CD4-positive, alpha-beta T cell treated with Interleukin-6 for 4 hours (primary cell): Measurements from ENCODE around the gene ANKRD27.
"Not testable (repeated sequence)": the region's sequence is repeated elsewhere in the genome, so short reads cannot be mapped to it uniquely, and the experiment has no call there.

ENCODE experiments used
- DNase-seq: peaks from one replicate; pipeline ENCODE4 v3.0.0-alpha.2; 2020; ENCODE audit warnings: mixed read lengths

Gene ANKRD27

GRCh38 chr19:32652331-32652730, 22.6 kb downstream of the ANKRD27 start:
- DNase-seq = not testable (repeated sequence)

- DNase-seq = no peak
These were observed 23.2 kb downstream of the ANKRD27 start for GRCh38 chr19:32651729-32652140.

GRCh38 chr19:32650671-32651070, 24.3 kb downstream of the ANKRD27 start:
- no peak for DNase-seq

GRCh38 chr19:32649751-32650150, 25.2 kb downstream of the ANKRD27 start:
- no peak for DNase-seq

- no peak for DNase-seq
These were observed 27.6 kb downstream of the ANKRD27 start for GRCh38 chr19:32647361-32647760.

GRCh38 chr19:32646556-32646955, 28.4 kb downstream of the ANKRD27 start:
- DNase-seq = no peak

- peak; percentile 74 for DNase-seq
These were observed 32.2 kb downstream of the ANKRD27 start for GRCh38 chr19:32642771-32643170.

GRCh38 chr19:32638625-32639024, 36.4 kb downstream of the ANKRD27 start:
- no peak for DNase-seq

GRCh38 chr19:32637480-32637879, 37.5 kb downstream of the ANKRD27 start:
- DNase-seq = no peak

- DNase-seq = no peak
These were observed 43.6 kb downstream of the ANKRD27 start for GRCh38 chr19:32631381-32631780.

GRCh38 chr19:32630338-32630737, 44.6 kb downstream of the ANKRD27 start:
- no peak for DNase-seq

GRCh38 chr19:32627714-32628270, 47.2 kb downstream of the ANKRD27 start:
- no peak for DNase-seq

GRCh38 chr19:32626969-32627368, 48.0 kb downstream of the ANKRD27 start:
- no peak for DNase-seq

- no peak for DNase-seq
These were observed 50.6 kb downstream of the ANKRD27 start for GRCh38 chr19:32624410-32624809.

- no peak for DNase-seq
These were observed 53.0 kb downstream of the ANKRD27 start for GRCh38 chr19:32622002-32622401.

GRCh38 chr19:32619051-32619685, 55.8 kb downstream of the ANKRD27 start:
- DNase-seq = no peak

- DNase-seq = no peak
These were observed 59.4 kb downstream of the ANKRD27 start for GRCh38 chr19:32615569-32615968.

- no peak for DNase-seq
These were observed 60.1 kb downstream of the ANKRD27 start for GRCh38 chr19:32614916-32615315.

GRCh38 chr19:32613008-32613407, 62.0 kb downstream of the ANKRD27 start:
- DNase-seq = no peak

- DNase-seq = no peak
These were observed 63.8 kb downstream of the ANKRD27 start for GRCh38 chr19:32611161-32611560.

- no peak for DNase-seq
These were observed 67.5 kb downstream of the ANKRD27 start for GRCh38 chr19:32607479-32607878.

- DNase-seq = no peak
These were observed 68.7 kb downstream of the ANKRD27 start for GRCh38 chr19:32606289-32606688.

GRCh38 chr19:32605544-32605943, 69.4 kb downstream of the ANKRD27 start:
- DNase-seq = no peak

- no peak for DNase-seq
These were observed 71.0 kb downstream of the ANKRD27 start for GRCh38 chr19:32603961-32604360.

- DNase-seq = peak; percentile 74
These were observed 75.2 kb downstream of the ANKRD27 start for GRCh38 chr19:32599736-32600157.
